GM06990 (cell line): Measurements from ENCODE around the gene CDKN1C.
A peak's percentile ranks its signal among the peaks of the same experiment; 100 is the strongest.

Experiments
- DNase-seq: peaks from one replicate; pipeline ENCODE4 v3.0.0-alpha.2; 2011; ENCODE audit not compliant: insufficient read length; ENCODE audit errors: extremely low read depth
- H3K27me3 ChIP-seq: replicated peaks from 2 replicates; pipeline ENCODE4 v1.6.0; 2011; ENCODE audit warnings: low read length; ENCODE audit not compliant: control insufficient read depth, insufficient read depth
- H3K36me3 ChIP-seq: 2 replicates; pipeline ENCODE4 v1.5.1; 2011; ENCODE audit warnings: low read length; ENCODE audit not compliant: control insufficient read depth, insufficient read depth
- H3K4me3 ChIP-seq: replicated peaks from 2 replicates; pipeline ENCODE4 v1.5.1; 2011; ENCODE audit warnings: low read depth, mild to moderate bottlenecking, control low read depth, low read length
- TF ChIP-seq, protein P1 (sequence below): IDR thresholded peaks from 2 replicates; pipeline ENCODE4 v1.5.1; 2011; ENCODE audit warnings: low read length, control low read depth, mild to moderate bottlenecking, inconsistent platforms; ENCODE audit not compliant: insufficient read depth, poor library complexity, severe bottlenecking

Gene CDKN1C

GRCh38 chr11:2885678-2886081, at the start of gene CDKN1C:
Gene CDKN1C, minus strand, starts transcription at chr11:2885775. Its CDS starts 319 bp downstream, at chr11:2885456.
- H3K27me3 ChIP-seq = peaks cover 2% of the 10 kb centered on the region; the same call in 1 of the 2 replicates
- TF ChIP-seq, protein P1, sequence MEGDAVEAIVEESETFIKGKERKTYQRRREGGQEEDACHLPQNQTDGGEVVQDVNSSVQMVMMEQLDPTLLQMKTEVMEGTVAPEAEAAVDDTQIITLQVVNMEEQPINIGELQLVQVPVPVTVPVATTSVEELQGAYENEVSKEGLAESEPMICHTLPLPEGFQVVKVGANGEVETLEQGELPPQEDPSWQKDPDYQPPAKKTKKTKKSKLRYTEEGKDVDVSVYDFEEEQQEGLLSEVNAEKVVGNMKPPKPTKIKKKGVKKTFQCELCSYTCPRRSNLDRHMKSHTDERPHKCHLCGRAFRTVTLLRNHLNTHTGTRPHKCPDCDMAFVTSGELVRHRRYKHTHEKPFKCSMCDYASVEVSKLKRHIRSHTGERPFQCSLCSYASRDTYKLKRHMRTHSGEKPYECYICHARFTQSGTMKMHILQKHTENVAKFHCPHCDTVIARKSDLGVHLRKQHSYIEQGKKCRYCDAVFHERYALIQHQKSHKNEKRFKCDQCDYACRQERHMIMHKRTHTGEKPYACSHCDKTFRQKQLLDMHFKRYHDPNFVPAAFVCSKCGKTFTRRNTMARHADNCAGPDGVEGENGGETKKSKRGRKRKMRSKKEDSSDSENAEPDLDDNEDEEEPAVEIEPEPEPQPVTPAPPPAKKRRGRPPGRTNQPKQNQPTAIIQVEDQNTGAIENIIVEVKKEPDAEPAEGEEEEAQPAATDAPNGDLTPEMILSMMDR = no peak
- peak; percentile 79 for DNase-seq
- H3K36me3 ChIP-seq = no peaks in the 10 kb centered on the region
- peak within 1 kb of the TSS; percentile 66 for H3K4me3 ChIP-seq

DNA sequence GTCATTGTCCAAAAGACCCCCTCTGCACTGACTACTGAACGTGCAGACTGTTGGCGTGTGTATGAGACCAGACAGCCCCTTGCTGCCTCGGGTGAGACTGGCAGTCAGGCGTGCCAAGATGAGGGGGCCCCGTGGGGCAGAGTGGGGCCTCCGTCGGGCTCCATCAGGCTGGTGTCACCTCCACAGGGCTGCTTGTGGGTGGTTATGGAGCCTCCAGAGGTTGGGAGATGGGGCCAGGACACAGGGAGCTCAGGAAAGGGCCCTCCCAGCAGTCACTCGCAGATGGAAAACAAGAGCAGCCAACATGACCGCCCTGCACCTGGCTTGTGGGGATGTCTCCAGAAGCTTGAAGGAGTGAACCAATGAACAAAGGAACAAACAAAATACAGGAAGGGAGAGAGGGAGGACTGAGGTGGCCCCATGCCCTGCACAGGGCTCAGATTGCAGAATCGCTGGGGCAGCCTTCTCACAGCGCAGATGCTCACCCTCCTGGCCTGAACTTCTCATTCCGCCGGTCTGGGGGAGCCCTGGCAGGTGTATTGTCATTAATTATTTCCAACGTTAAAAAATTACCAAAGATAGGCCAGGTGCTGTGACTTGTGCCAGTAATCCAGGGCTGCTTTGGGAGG, 49.1 kb upstream of the CDKN1C start:
- H3K4me3 ChIP-seq = no peak overlapping the region
- no peaks in the 10 kb centered on the region for H3K36me3 ChIP-seq
- no peaks in the 10 kb centered on the region for H3K27me3 ChIP-seq
- no peak for DNase-seq
- TF ChIP-seq, protein P1 = no peak

- DNase-seq = no peak
- no peaks in the 10 kb centered on the region; the same call in 1 of the 2 replicates for H3K27me3 ChIP-seq
- TF ChIP-seq, protein P1 = no peak
- no peaks in the 10 kb centered on the region for H3K36me3 ChIP-seq
- no peak overlapping the region for H3K4me3 ChIP-seq
These were observed 48.5 kb upstream of the CDKN1C start for GRCh38 chr11:2934021-2934550.

DNA sequence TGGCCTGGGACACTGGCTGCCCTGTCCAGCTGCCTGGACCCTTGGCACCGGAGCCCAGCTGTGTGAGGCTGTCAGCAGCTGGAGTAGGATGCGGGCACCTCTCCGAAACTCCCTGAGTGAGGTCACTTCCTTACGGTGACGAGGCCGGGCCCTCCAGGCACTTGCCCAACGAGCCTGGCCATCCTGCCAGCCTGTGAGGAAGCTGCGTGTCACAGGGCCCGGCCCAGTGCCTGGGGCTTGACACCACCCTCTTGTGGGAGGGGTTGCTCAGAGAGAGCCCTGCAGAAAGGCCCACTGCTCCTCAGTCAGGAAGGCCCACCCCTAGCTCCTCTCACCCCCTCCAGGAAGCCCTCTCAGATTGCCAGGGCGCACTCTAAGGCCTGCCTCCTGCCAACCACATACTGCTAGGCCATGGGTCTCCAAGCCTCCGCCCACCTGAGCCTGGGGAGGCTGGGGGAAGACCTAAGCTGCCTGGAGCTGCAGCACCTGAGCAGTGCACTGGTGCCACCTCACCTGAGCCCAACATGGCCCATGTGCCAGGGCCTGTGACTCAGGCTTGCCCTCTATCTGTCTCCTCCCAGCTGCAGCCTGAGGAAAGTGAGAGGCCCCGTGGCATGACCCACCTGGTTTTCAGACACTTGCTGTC, 47.9 kb upstream of the CDKN1C start:
- Histone ChIP-seq H3K27me3 (no peaks in the 10 kb centered on the region; the same call in 1 of the 2 replicates), H3K4me3 (no peak overlapping the region), H3K36me3 (no peaks in the 10 kb centered on the region)
- TF ChIP-seq, protein P1 = no peak
- DNase-seq = peak; percentile 49

DNA sequence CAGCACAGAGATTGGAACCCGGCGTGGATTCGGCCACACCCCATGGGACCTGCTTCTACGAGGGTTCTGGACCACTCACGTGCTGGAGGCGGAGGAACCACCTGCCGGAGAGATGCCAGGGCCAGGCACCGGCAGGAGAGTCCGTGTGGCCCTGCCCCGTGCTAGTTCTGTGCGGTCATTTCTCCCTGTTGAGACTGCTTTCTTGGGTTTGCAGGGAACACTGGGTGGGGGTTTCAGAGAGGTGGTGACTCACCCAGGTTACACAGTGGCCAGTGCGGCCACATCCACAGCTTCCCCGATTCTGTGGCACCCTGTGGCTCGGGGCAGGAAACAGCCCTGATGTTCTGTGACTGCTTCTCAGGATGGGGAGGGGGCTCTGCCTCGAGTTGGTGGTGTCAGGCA, 47.3 kb upstream of the CDKN1C start:
- DNase-seq = no peak
- H3K27me3 ChIP-seq = no peaks in the 10 kb centered on the region; the same call in 1 of the 2 replicates
- H3K4me3 ChIP-seq = no peak overlapping the region
- TF ChIP-seq, protein P1 = no peak
- no peaks in the 10 kb centered on the region for H3K36me3 ChIP-seq
